ENCODE results near the gene C9orf50.

DNA sequence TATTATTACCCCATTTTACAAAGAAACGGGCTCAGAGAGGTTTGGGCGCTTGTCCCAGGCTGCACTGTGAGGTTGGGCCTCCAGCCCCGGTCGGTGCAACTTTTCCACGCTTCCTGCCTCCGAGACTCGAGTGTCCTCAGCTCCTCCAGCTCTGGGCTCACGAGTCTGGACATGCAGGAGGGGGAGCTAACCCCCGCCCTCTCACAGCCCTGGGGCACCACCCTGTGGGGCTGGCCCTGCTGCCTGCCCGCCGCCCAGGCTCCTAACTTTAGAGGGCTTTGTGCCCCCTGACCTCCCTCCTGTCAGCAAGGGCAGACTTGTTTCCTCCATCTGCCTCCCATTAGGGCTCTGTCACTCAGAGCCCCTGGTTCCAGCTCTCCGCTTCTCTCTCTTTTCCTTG is 25.4 kb upstream of the C9orf50 start:
- TF ChIP-seq POLR2AphosphoS5 (IDR thresholded peaks at IDR 0.05), result no peak
- TF ChIP-seq, protein P1, sequence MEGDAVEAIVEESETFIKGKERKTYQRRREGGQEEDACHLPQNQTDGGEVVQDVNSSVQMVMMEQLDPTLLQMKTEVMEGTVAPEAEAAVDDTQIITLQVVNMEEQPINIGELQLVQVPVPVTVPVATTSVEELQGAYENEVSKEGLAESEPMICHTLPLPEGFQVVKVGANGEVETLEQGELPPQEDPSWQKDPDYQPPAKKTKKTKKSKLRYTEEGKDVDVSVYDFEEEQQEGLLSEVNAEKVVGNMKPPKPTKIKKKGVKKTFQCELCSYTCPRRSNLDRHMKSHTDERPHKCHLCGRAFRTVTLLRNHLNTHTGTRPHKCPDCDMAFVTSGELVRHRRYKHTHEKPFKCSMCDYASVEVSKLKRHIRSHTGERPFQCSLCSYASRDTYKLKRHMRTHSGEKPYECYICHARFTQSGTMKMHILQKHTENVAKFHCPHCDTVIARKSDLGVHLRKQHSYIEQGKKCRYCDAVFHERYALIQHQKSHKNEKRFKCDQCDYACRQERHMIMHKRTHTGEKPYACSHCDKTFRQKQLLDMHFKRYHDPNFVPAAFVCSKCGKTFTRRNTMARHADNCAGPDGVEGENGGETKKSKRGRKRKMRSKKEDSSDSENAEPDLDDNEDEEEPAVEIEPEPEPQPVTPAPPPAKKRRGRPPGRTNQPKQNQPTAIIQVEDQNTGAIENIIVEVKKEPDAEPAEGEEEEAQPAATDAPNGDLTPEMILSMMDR (IDR thresholded peaks at IDR 0.05), result no peak
- no peak for TF ChIP-seq POLR2A (IDR thresholded peaks at IDR 0.05)

All from breast epithelium (tissue), 3 donors.